GM04504 (cell line): ENCODE data around the gene EFNA3.

Source experiments
- DNase-seq: peaks from one replicate; pipeline ENCODE4 v3.0.0-alpha.2; 2012; ENCODE audit warnings: low read depth

EFNA3 gene

GRCh38 chr1:155083865-155084721 is 5.5 kb downstream of the EFNA3 start:
- peak; percentile 12 for DNase-seq

GRCh38 chr1:155084722-155085503 is 6.3 kb downstream of the EFNA3 start:
- DNase-seq, result peak; percentile 86

- DNase-seq, result no peak
Measured at GRCh38 chr1:155085504-155086127, 7.0 kb downstream of the EFNA3 start.

GRCh38 chr1:155086128-155086741 is 7.6 kb downstream of the EFNA3 start:
- no peak for DNase-seq

GRCh38 chr1:155086856-155087535 is 8.4 kb downstream of the EFNA3 start:
- DNase-seq, result no peak

GRCh38 chr1:155091071-155092051 is 12.7 kb downstream of the EFNA3 start:
- DNase-seq, result peak; percentile 11

GRCh38 chr1:155092131-155092530 is 13.5 kb downstream of the EFNA3 start:
- no peak for DNase-seq

GRCh38 chr1:155092641-155093040 is 14.0 kb downstream of the EFNA3 start:
- no peak for DNase-seq

GRCh38 chr1:155093911-155094621 is 15.4 kb downstream of the EFNA3 start:
- peak; percentile 19 for DNase-seq

GRCh38 chr1:155094622-155094948 is 15.9 kb downstream of the EFNA3 start:
- no peak for DNase-seq

- DNase-seq, result no peak
Measured at GRCh38 chr1:155099331-155099730, 20.7 kb downstream of the EFNA3 start.

GRCh38 chr1:155103325-155103724 is 24.7 kb downstream of the EFNA3 start:
- no peak for DNase-seq

- no peak for DNase-seq
Measured at GRCh38 chr1:155104605-155105534, 26.2 kb downstream of the EFNA3 start.

GRCh38 chr1:155105604-155106011 is 27.0 kb downstream of the EFNA3 start:
- DNase-seq, result no peak

- no peak for DNase-seq
Measured at GRCh38 chr1:155106862-155107261, 28.2 kb downstream of the EFNA3 start.

- DNase-seq, result no peak
Measured at GRCh38 chr1:155107309-155108264, 28.9 kb downstream of the EFNA3 start.

GRCh38 chr1:155108296-155108695 is 29.7 kb downstream of the EFNA3 start:
- DNase-seq, result no peak

GRCh38 chr1:155110381-155110780 is 31.7 kb downstream of the EFNA3 start:
- DNase-seq, result no peak
